Mucosa of gallbladder (tissue), 1 donor: ENCODE results near the gene DYNLT1. TPM values are rescaled to one million over a fixed set of nuclear protein-coding genes. Genes with fewer than 3 reads are reported as not detected.
"Not testable (repeated sequence)": the region's sequence is repeated elsewhere in the genome, so short reads cannot be mapped to it uniquely, and the experiment has no call there.

Source experiments
- DNase-seq: peaks from one replicate; pipeline ENCODE4 v3.0.0-alpha.2; 2020; ENCODE audit warnings: low spot score
- total RNA-seq: library from RNA; stranded (reverse); gene quantifications from one replicate; pipeline ENCODE4 v1.2.1, GENCODE V29; 2021
- donor health status: DM: no; HTN: no; CAD: no.

DYNLT1 gene
- total RNA-seq, result 155 TPM

- peak; percentile 93 for DNase-seq
Observed at GRCh38 chr6:158644231-158645063, at the start of gene DYNLT1. Gene DYNLT1, minus strand, starts transcription at chr6:158644743. Its CDS starts 35 bp downstream, at chr6:158644708.

- no peak for DNase-seq
Observed at GRCh38 chr6:158688860-158689259, 44.3 kb upstream of the DYNLT1 start.

GRCh38 chr6:158687506-158687905 lies 43.0 kb upstream of the DYNLT1 start:
- no peak for DNase-seq

GRCh38 chr6:158686791-158687381 lies 42.3 kb upstream of the DYNLT1 start:
- no peak for DNase-seq

- no peak for DNase-seq
Observed at GRCh38 chr6:158686311-158686710, 41.8 kb upstream of the DYNLT1 start.

- no peak for DNase-seq
Observed at GRCh38 chr6:158684745-158685324, 40.3 kb upstream of the DYNLT1 start.

- DNase-seq, result no peak
Observed at GRCh38 chr6:158684311-158684710, 39.8 kb upstream of the DYNLT1 start.

GRCh38 chr6:158680481-158680880 lies 35.9 kb upstream of the DYNLT1 start:
- no peak for DNase-seq

- DNase-seq, result no peak
Observed at GRCh38 chr6:158680015-158680414, 35.5 kb upstream of the DYNLT1 start.

GRCh38 chr6:158677906-158678578 lies 33.5 kb upstream of the DYNLT1 start:
- no peak for DNase-seq

GRCh38 chr6:158677094-158677493 lies 32.6 kb upstream of the DYNLT1 start:
- not testable (repeated sequence) for DNase-seq

GRCh38 chr6:158674342-158675131 lies 30.0 kb upstream of the DYNLT1 start:
- DNase-seq, result no peak

- no peak for DNase-seq
Observed at GRCh38 chr6:158672726-158673125, 28.2 kb upstream of the DYNLT1 start.

- DNase-seq, result not testable (repeated sequence)
Observed at GRCh38 chr6:158672119-158672518, 27.6 kb upstream of the DYNLT1 start.

- DNase-seq, result no peak
Observed at GRCh38 chr6:158669145-158670035, 24.8 kb upstream of the DYNLT1 start.

GRCh38 chr6:158668707-158669103 lies 24.2 kb upstream of the DYNLT1 start:
- DNase-seq, result no peak

- DNase-seq, result no peak
Observed at GRCh38 chr6:158667360-158667981, 22.9 kb upstream of the DYNLT1 start.

GRCh38 chr6:158666628-158667359 lies 22.3 kb upstream of the DYNLT1 start:
- no peak for DNase-seq

GRCh38 chr6:158665332-158665731 lies 20.8 kb upstream of the DYNLT1 start:
- DNase-seq, result no peak
